Left lobe of liver (tissue), 2 donors: Measurements from ENCODE around the gene VTCN1. TPM values are rescaled to one million over a fixed set of nuclear protein-coding genes. Genes with fewer than 3 reads are reported as not detected.
"Not testable (repeated sequence)": the region's sequence is repeated elsewhere in the genome, so short reads cannot be mapped to it uniquely, and the experiment has no call there.

Source experiments
- ATAC-seq: fragments of 200-7000 bp; cut with Tn5 transposase; one replicate; pipeline ENCODE4 v1.9.1; 2020; ENCODE audit warnings: mild to moderate bottlenecking, moderate library complexity
- DNase-seq: peaks from one replicate; pipeline ENCODE4 v3.0.0-alpha.2; 2020; ENCODE audit warnings: low spot score
- total RNA-seq: library from RNA; stranded (reverse); gene quantifications from one replicate; pipeline ENCODE4 v1.2.1, GENCODE V29; 2021
- donor health status: DM: no; HTN: no; CAD: no; lungs with moderate emphysema.
- donor health status: DM: no; HTN: yes; CAD: no.

Gene VTCN1
- total RNA-seq, 1 donor from 2014 or later: 0.38 TPM

- DNase-seq: no peak
- ATAC-seq: no peak
These were observed 40.7 kb downstream of the VTCN1 start for GRCh38 chr1:117169871-117170596.

GRCh38 chr1:117167402-117167801 lies 43.3 kb downstream of the VTCN1 start:
- ATAC-seq (no peak), DNase-seq (no peak)

DNA sequence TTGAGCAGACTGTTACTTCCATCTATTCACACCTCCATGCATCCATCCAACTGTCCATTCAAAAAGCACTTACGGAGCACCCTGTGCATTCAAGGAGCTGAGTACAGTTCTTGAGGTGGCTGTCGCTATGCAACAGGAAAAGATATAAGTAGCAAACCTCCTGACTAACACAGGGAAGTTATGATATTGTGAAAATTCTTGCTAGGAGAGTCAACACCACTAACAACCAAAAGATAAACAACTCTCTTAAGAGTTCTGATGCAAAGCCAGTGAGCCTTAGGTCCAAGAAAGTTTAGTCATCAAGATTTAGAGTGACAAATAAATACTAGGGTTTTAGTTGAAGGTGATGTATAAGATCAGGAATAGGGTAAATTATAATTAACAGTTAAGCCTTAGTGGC lies 44.7 kb downstream of the VTCN1 start:
- no peak for ATAC-seq
- no peak for DNase-seq

DNA sequence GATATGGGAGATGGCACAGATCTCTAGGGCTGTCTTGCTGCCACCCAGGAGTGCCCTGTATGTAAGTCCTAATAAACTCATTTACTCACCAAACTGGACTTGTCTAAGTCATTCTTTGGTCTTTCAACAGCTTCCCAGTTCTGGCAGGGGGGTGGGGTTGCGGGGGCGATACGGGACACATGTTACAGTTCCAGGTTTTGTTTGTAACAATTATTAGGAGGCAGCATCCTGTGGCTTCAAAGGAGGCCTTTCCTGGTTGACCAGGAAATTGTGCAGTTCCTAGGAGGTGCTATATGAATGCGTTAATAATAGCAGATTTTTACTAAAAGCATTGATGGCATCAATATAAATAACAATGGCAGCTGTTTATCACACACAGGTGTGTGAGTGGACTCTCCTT lies 46.5 kb downstream of the VTCN1 start:
- no peak for ATAC-seq
- DNase-seq: no peak

GRCh38 chr1:117162816-117163215 lies 47.9 kb downstream of the VTCN1 start:
- ATAC-seq (no peak), DNase-seq (no peak)

DNA sequence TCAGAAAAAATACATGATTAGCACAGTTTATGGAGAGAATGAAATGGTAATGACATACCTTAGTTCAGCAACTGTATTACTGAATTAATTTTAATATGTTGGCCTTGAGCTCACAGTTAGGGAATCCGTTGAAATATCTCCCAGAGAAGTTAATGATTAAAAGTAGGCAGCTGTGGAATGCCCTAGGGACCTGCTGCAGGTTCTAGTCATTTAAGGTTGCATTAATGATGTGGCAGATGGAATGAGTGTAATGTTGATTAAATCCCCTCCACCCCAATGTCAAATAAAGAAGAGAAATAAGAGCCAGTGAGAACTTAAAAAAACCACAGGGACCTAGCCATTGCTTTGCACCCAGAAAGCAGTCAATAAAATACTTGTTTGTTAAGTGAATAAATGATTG lies 48.8 kb downstream of the VTCN1 start:
- peak; percentile 50 for ATAC-seq
- DNase-seq: no peak

DNA sequence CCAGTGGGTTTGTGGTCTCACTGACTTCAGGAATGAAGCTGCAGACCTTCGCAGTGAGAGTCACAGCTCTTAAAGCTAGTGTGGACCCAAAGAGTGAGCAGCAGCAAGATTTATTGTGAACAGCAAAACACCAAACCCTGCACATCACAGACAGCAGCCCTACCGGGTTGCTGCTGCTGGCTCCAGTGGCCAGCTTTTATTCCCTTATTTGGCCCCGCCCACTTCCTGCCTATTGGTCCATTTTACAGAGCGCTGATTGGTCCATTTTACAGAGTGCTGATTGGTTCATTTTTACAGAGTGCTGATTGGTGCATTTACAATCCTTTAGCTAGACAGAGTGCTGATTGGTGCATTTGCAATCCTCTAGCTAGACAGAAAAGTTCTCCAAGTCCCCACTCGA lies 59.4 kb downstream of the VTCN1 start:
- not testable (repeated sequence) for ATAC-seq, DNase-seq

DNA sequence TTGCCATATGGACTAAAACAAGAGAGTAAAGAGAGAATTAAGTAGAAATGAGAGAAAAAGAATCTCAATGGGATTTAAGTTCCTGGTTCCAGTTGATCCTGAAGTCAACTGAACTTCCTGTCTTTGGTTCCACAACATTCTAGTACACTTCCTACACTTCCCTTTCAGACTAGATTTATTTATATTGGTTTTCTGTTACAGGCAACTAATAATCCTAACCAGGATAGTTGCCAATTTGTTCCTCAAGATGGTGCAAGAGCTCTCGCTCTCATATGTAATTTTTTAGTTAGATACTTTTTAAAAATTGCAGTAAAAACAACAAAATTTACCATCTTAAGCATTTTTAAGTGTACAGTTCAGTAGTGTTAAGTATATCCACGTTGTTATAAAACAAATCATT lies 60.4 kb downstream of the VTCN1 start:
- ATAC-seq (no peak), DNase-seq (no peak)

DNA sequence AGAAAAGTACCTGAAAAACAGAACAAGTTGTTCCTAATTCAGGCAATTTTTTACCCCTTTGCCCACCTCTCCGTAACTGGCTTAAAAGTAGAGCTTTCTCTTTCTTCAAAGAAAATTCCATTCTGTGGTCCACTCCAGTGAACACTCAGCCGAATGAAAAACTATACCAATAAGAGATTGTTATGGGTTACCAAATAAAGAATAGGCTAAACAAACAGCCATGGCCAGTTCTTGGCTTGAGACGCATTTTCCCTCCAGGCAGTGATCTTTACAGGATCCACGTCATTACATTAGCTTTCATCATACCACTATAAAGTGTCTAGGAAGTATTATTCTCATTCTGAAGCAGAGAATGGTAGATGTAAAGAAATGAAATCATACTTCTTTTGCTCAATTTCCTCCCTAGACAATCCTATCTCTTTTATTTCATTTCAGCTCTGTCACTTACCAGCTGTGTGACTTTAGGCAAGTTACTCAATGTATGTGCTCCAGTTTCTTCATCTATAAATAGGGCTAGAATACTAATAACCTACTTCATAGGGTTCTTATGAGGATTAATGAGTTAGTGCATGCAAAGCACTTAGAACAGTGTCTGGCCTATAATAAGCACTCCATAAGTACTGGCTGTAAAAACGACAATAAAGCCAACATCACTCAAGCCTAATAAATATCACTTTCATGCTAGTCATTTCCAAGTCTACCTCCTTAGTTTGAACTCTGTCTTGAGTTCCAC lies 62.7 kb downstream of the VTCN1 start:
- ATAC-seq (no peak), DNase-seq (no peak)

DNA sequence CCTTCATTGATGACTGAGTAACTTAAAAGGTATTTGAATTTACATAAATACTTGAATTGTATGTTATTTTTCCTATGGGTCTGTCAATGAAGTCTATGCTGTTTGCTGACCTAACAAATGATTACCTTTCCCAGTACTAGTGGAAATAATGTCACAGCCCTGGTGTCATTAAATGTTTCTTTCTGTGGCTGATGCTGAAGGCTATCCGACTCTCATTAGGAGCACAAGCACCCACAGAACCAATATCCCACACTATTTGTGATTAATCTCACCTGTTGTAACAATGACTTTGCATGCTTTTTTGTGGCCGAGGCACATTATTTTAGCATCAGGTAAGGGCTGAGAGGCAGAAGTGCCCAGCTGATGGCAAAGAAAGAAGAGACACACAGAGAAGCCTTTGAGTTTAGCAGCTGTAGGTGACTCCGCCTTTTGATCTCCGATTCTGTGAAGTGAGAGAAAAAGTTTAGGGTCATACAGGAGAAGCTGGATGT lies 63.3 kb downstream of the VTCN1 start:
- ATAC-seq (no peak), DNase-seq (no peak)

DNA sequence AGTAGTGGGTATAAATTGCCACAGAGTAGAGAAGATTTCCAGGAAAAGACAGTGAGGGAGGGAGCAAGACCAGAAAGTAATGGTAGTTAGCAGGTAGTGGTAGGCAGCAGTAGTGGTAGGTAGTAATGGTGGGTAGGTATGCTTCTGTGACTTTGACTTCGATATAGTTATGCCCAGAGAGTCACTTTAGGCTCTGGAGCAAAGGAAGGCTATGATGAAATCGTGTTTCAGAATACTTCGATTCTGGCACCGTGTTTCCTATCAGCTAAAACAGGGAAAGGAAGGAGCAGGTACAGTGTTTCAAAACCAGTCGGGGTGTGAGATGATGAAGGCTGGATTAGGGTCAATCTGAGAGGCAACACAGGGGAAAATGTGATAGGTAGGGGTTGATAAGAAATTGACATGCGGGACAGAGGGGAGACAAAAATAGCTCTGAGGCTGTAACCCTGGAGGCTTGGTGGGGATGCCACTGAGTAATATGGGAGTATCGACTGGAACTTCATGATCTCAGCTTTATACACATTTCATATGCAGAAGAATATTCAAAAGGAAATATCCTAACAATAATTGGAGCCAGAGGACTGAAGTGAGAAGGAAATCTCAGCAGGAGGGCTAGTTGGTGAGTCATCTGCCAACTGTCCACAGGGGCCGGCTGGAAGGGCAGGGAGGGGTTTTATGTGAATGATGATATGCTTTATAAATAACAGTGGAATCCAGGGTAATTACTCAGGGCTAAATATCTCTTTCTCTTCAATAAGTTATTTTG lies 64.0 kb downstream of the VTCN1 start:
- DNase-seq: no peak

DNA sequence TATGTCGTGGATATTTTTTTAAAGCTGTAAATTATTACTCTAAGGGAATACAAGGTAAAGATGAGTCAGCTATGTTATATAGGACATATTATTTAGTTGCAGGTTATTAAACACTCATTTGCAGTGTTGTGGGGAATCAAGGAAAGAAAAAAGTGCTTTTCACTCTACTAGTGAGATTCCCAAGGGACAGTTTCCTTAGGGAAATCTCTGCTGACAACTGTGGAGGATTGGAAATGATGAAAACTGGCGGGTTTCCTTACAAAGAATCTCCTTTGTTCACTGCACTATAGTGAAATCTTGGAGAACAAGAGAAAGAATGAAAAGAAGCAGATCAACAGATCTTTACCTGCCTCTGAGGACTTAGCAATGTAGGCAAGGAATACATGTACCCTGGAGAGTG lies 64.7 kb downstream of the VTCN1 start:
- DNase-seq (no peak), ATAC-seq (no peak)

More for the DNA sequence above, 64.0 kb downstream of the VTCN1 start:
- no peak for ATAC-seq

- ATAC-seq: no peak
- DNase-seq: no peak
These were observed 66.9 kb downstream of the VTCN1 start for GRCh38 chr1:117143871-117144270.

GRCh38 chr1:117143172-117143571 lies 67.6 kb downstream of the VTCN1 start:
- no peak for ATAC-seq
- no peak for DNase-seq

DNA sequence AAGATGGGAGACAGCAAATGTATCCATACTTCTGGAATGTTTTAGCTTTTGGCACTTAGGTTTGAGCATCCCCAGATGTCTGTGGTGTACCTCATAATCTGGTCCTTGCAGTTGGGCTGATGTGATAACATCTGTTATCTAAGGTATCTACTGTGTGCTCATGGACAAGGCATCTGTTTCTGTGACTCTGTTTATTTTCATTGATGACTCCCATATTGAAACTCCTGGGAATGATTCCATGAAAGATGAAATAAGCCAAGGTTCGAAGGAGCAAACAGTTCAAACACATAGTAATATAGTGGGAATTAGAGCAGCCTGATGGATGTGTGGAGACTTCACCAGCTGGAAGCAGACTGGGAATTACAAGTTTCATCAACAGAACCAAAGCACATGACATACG lies 68.5 kb downstream of the VTCN1 start:
- ATAC-seq (no peak), DNase-seq (no peak)

DNA sequence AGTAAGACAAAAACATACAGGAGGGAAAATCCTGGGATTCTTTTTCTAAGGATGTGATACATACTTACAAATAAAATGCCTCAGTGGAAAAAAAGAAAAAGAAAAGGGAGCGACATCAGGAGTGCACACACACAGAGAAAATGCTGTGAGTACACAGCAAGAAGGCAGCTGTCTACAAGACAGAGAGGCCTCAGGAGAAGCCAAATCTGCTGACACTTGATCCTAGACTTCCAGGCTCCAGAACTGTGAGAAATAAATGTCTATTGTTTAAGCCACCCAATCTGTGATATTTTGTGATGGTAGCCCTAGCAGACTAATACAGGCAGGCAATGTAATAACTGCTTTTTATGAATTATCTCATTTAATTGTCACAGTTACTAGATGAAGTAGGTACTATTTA lies 72.2 kb downstream of the VTCN1 start:
- no peak for DNase-seq
- ATAC-seq: no peak

DNA sequence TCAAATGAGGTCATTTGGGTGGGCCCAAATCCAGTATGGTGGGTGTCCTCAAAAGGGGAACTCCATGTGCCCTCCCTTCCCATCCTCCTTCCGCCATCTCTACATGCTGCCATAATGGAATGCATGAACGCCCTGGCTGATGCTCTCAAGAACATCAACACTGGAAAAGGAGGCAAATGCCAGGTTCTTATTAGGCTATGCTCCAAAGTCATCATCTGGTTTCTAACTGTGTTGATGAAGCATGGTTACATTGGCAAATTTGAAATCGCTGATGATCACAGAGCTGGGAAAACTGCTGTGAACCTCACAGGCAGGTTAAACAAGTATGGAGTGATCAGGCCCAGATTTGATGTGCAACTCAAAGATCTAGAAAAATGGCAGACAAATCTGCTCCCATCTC lies 72.6 kb downstream of the VTCN1 start:
- DNase-seq (no peak), ATAC-seq (no peak)

GRCh38 chr1:117137281-117137855 lies 73.4 kb downstream of the VTCN1 start:
- ATAC-seq (no peak), DNase-seq (no peak)

GRCh38 chr1:117136749-117137148 lies 74.0 kb downstream of the VTCN1 start:
- DNase-seq (no peak), ATAC-seq (no peak)

DNA sequence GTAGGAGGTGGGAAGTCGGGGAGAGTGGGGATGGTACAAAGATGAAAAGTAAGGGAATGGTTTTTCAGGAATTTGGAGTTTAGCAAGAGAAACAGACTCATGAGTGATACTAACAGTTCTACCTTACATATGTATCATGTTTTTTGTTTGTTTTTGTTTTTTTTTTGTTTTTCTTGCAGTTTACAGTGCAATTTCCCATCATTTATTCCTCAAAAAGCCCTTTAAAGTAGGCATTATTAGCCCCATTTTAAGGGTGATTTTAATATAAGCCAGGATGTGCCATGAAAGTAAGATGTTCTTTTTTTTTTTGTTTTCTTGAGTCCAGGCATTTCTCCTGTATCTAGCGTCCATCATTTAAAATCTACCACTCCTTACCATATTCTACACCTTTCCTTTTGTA lies 75.4 kb downstream of the VTCN1 start:
- ATAC-seq: no peak
- DNase-seq: no peak

DNA sequence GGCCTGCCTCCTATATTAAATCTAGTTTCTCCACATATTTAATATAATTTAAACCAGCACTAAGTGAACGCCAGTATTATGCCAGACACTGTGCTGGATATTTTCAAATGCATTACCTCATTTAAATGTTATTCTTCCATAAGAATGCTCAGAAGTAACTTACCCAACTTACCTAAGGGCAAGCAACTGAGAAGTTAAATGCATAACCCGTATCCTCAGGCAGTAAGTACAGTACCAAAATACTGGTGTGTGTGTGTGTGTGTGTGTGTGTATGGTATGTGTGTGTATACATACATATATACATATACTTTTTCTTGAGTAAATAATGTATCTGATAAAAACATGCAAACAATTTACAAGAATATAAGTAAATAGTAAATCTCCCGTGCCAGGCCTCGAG lies 80.2 kb downstream of the VTCN1 start:
- ATAC-seq (no peak), DNase-seq (no peak)
